Peyer's patch (tissue), 4 donors: ENCODE data around the gene RUNX1. TPM values are rescaled to one million over a fixed set of nuclear protein-coding genes. Genes with fewer than 3 reads are reported as not detected.

Experiments
- DNase-seq, 3 donors: peaks; one replicate each; pipeline ENCODE4 v3.0.0-alpha.2; 2017 to 2019
- H3K27ac ChIP-seq, 4 donors: fragments of 200-600 bp; sonication (generic); one replicate each; pipeline ENCODE4 v1.5.1; 2016 to 2019
- H3K27me3 ChIP-seq, 2 donors: fragments of 200-600 bp; sonication (generic); one replicate each; pipeline ENCODE4 v1.5.1; 2019
- H3K36me3 ChIP-seq, 3 donors: fragments of 200-600 bp; sonication (generic); one replicate each; pipeline ENCODE4 v1.5.1; 2016 to 2019
- H3K4me1 ChIP-seq, 4 donors: fragments of 200-600 bp; sonication (generic); one replicate each; pipeline ENCODE4 v1.5.1; 2016 to 2019
- H3K4me3 ChIP-seq, 4 donors: fragments of 200-600 bp; sonication (generic); 1 replicate in 3 of 4; 2 replicates in 1 of 4; pipeline ENCODE4 v1.5.1; 2016 to 2019; ENCODE audit warnings: mild to moderate bottlenecking in 1 of 4
- H3K9me3 ChIP-seq, 4 donors: fragments of 200-600 bp; sonication (generic); one replicate each; pipeline ENCODE4 v1.5.1; 2016 to 2019; ENCODE audit warnings: mild to moderate bottlenecking in 1 of 4
- POLR2A ChIP-seq, 2 donors: fragments of 450-650 bp; IDR thresholded peaks; one replicate each; pipeline ENCODE4 v1.5.1; 2017; ENCODE audit warnings: antibody characterized with exemption in 2 of 2, mild to moderate bottlenecking in 2 of 2, moderate library complexity in 2 of 2
- total RNA-seq, 4 donors: library from RNA; depleted of rRNA; stranded (reverse); fragments of >200 nt; gene quantifications; one replicate each; pipeline ENCODE4 v1.1.0, GENCODE V29; 2016
- TF ChIP-seq, protein P1 (sequence below), 6 experiments: fragments of 450-650 bp in 4 of 6; fragments of 200-600 bp in 2 of 6; sonication (generic) in 1 of 6; IDR thresholded peaks; one replicate each; pipeline ENCODE4 v1.5.1; 2017 to 2019; ENCODE audit warnings: antibody characterized with exemption in 6 of 6, mild to moderate bottlenecking in 3 of 6, moderate library complexity in 1 of 6

RUNX1 gene
- total RNA-seq, 4 donors from 2014 or later: 15.1 to 80.9 (median 24.1) TPM

DNA sequence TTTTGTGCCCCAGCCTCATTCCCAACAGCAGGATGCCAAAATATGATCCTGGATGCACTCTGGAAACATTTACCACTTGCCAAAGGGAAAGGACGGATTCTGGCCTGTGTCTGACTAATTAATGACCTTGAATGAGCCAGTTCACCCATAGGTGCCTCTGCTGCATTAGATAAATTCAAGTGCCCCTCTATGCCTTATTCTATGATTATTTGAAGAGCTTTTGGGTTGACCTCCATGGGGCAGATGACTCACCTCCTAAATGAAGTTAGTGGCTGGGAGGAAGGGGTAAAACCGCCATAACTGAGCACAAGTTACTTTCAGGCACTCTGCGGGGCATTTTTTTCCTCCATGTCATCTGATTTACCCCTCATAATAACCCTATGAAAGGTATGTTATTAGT, 282.2 kb downstream of the RUNX1 start:
- Histone ChIP-seq H3K4me1 (no peaks in the 10 kb centered on the region), H3K9me3 (no peaks in the 10 kb centered on the region), H3K36me3 (no peaks in the 10 kb centered on the region), H3K4me3 (no peak overlapping the region), H3K27ac (no peak overlapping the region), H3K27me3 (no peaks in the 10 kb centered on the region)
- TF ChIP-seq, protein P1, sequence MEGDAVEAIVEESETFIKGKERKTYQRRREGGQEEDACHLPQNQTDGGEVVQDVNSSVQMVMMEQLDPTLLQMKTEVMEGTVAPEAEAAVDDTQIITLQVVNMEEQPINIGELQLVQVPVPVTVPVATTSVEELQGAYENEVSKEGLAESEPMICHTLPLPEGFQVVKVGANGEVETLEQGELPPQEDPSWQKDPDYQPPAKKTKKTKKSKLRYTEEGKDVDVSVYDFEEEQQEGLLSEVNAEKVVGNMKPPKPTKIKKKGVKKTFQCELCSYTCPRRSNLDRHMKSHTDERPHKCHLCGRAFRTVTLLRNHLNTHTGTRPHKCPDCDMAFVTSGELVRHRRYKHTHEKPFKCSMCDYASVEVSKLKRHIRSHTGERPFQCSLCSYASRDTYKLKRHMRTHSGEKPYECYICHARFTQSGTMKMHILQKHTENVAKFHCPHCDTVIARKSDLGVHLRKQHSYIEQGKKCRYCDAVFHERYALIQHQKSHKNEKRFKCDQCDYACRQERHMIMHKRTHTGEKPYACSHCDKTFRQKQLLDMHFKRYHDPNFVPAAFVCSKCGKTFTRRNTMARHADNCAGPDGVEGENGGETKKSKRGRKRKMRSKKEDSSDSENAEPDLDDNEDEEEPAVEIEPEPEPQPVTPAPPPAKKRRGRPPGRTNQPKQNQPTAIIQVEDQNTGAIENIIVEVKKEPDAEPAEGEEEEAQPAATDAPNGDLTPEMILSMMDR (IDR thresholded peaks at IDR 0.05): no peak
- TF ChIP-seq POLR2A (IDR thresholded peaks at IDR 0.05): no peak
- DNase-seq: no peak

GRCh38 chr21:34765619-34766018, 283.5 kb downstream of the RUNX1 start:
- DNase-seq: no peak
- TF ChIP-seq, protein P1 (IDR thresholded peaks at IDR 0.05): no peak
- no peak for TF ChIP-seq POLR2A (IDR thresholded peaks at IDR 0.05)

GRCh38 chr21:34764715-34765284, 284.3 kb downstream of the RUNX1 start:
- no peak for TF ChIP-seq POLR2A (IDR thresholded peaks at IDR 0.05)
- TF ChIP-seq, protein P1 (IDR thresholded peaks at IDR 0.05): no peak
- DNase-seq: no peak
- Histone ChIP-seq H3K4me3 (no peak overlapping the region), H3K27ac (no peak overlapping the region), H3K9me3 (no peaks in the 10 kb centered on the region), H3K27me3 (no peaks in the 10 kb centered on the region), H3K4me1 (no peaks in the 10 kb centered on the region), H3K36me3 (no peaks in the 10 kb centered on the region)

More at GRCh38 chr21:34765619-34766018, 283.5 kb downstream of the RUNX1 start:
- no peak overlapping the region for H3K27ac ChIP-seq
- H3K9me3 ChIP-seq: no peaks in the 10 kb centered on the region
- H3K4me3 ChIP-seq: no peak overlapping the region
- no peaks in the 10 kb centered on the region for H3K27me3 ChIP-seq
- no peaks in the 10 kb centered on the region for H3K4me1 ChIP-seq
- H3K36me3 ChIP-seq: no peaks in the 10 kb centered on the region

- Histone ChIP-seq H3K9me3 (no peaks in the 10 kb centered on the region), H3K36me3 (no peaks in the 10 kb centered on the region), H3K4me1 (no peaks in the 10 kb centered on the region), H3K27ac (no peak overlapping the region), H3K27me3 (no peaks in the 10 kb centered on the region), H3K4me3 (no peak overlapping the region)
- no peak for DNase-seq
- TF ChIP-seq, protein P1 (IDR thresholded peaks at IDR 0.05): no peak
- TF ChIP-seq POLR2A (IDR thresholded peaks at IDR 0.05): no peak
Measured at GRCh38 chr21:34762786-34763185, 286.3 kb downstream of the RUNX1 start.

- no peak overlapping the region for H3K4me3 ChIP-seq
- H3K4me1 ChIP-seq: no peaks in the 10 kb centered on the region
- no peaks in the 10 kb centered on the region for H3K9me3 ChIP-seq
- no peaks in the 10 kb centered on the region for H3K36me3 ChIP-seq
- TF ChIP-seq, protein P1 (IDR thresholded peaks at IDR 0.05): no peak
- no peak for TF ChIP-seq POLR2A (IDR thresholded peaks at IDR 0.05)
- no peak for DNase-seq
- H3K27ac ChIP-seq: no peak overlapping the region
- H3K27me3 ChIP-seq: no peaks in the 10 kb centered on the region
Measured at GRCh38 chr21:34761758-34762330, 287.3 kb downstream of the RUNX1 start.
